Body of pancreas (tissue), 4 donors: ENCODE measurements around the gene PF4V1. TPM values are rescaled to one million over a fixed set of nuclear protein-coding genes. Genes with fewer than 3 reads are reported as not detected.

Source experiments
- ATAC-seq: fragments of 150-250 bp; one replicate; pipeline ENCODE4 v1.9.1; 2016
- DNase-seq, 4 donors: peaks; one replicate each; pipeline ENCODE4 v3.0.0-alpha.2; 2019
- H3K27ac ChIP-seq, 4 donors: fragments of 200-600 bp; sonication (generic); 1 replicate in 3 of 4; 2 replicates in 1 of 4; pipeline versions ENCODE4 v1.5.1 to v1.6.1; 2016 to 2019; ENCODE audit warnings: mild to moderate bottlenecking in 1 of 4, mixed read lengths in 1 of 4, moderate library complexity in 1 of 4
- H3K27me3 ChIP-seq, 2 donors: fragments of 200-600 bp; sonication (generic); one replicate each; pipeline ENCODE4 v1.6.0; 2016; ENCODE audit warnings: mild to moderate bottlenecking in 1 of 2
- H3K36me3 ChIP-seq, 2 donors: fragments of 200-600 bp; sonication (generic); replicated peaks in 1 of 2; 2 replicates each; pipeline ENCODE4 v1.5.1; 2016; ENCODE audit warnings: low read depth in 2 of 2; ENCODE audit not compliant: insufficient read depth in 1 of 2
- H3K4me1 ChIP-seq: fragments of 200-600 bp; sonication (generic); one replicate; pipeline ENCODE4 v1.6.0; 2016
- H3K4me3 ChIP-seq, 2 donors: fragments of 200-600 bp; sonication (generic); 1 replicate in 1 of 2; 2 replicates in 1 of 2; pipeline ENCODE4 v1.5.1; 2016 to 2019
- H3K9me3 ChIP-seq, 3 donors: fragments of 200-600 bp; sonication (generic); 1 replicate in 2 of 3; 2 replicates in 1 of 3; pipeline ENCODE4 v1.5.1; 2016
- CTCF ChIP-seq, 7 experiments: fragments of 450-650 bp in 4 of 7; fragments of 200-600 bp in 3 of 7; sonication (generic) in 3 of 7; IDR thresholded peaks; one replicate each; pipeline ENCODE4 v1.5.1; 2016 to 2019; ENCODE audit warnings: antibody characterized with exemption in 7 of 7
- POLR2A ChIP-seq, 3 donors: fragments of 450-650 bp; IDR thresholded peaks; one replicate each; pipeline ENCODE4 v1.6.1; 2016; ENCODE audit warnings: antibody characterized with exemption in 3 of 3, mild to moderate bottlenecking in 2 of 3
- WGBS, 2 donors: methylation state at CpG; one replicate each; pipeline ENCODE4 v1.1.5; 2017; 5-methylcytosine and 5-hydroxymethylcytosine counted together
- intact Hi-C: fragments of 100-400 bp; cut with DNase I; formaldehyde crosslinking; loops from one replicate; pipeline ENCODE4 v1.15.1; 2023
- total RNA-seq, 2 donors: library from RNA; depleted of rRNA; stranded (reverse); fragments of >200 nt; gene quantifications; one replicate each; pipeline ENCODE4 v1.1.0, GENCODE V29; 2016

The PF4V1 gene, protein sequence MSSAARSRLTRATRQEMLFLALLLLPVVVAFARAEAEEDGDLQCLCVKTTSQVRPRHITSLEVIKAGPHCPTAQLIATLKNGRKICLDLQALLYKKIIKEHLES
- not detected for total RNA-seq

DNA sequence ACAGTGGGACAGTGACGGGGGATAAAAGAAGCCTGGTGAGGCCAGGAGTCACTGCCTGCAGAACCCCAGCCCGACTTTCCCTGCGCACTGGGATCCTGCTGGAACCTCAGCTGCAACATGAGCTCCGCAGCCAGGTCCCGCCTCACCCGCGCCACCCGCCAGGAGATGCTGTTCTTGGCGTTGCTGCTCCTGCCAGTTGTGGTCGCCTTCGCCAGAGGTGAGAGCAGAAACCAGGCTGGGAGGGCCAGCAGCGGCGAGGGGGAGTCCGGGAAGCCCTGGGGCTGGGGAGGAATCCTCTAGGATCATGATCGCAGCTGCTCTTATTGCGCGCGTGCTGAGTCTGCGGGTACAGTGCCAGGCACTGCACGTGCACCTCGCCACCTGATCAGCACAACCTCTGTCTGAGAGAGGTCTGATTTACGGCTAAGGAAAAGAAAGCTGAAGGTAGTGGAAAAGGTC is at the start of gene PF4V1:
PF4V1 (plus strand) TSS at position 51 of the 459 bp plus-strand sequence; CDS start at position 118, 67 bp downstream.
- no peak for TF ChIP-seq POLR2A (IDR thresholded peaks at IDR 0.05)
- TF ChIP-seq CTCF (IDR thresholded peaks at IDR 0.05): peak in 3 of 7 experiments; percentile 22 to 38 (median 35)
- Histone ChIP-seq H3K27ac (no peak within 1 kb of the TSS), H3K27me3 (no peaks in the 10 kb centered on the region), H3K4me1 (peaks cover 15% of the 10 kb centered on the region), H3K36me3 (no peaks in the 10 kb centered on the region), H3K9me3 (no peaks in the 10 kb centered on the region), H3K4me3 (no peak within 1 kb of the TSS)
- intact Hi-C loops: no loop called here
- 4 to 23% methylated on average over 10 to 22 of the region's 22 CpGs for WGBS, 2 donors
- ATAC-seq: peak; percentile 54
- DNase-seq: peak; percentile 32 to 54 (median 38)

DNA sequence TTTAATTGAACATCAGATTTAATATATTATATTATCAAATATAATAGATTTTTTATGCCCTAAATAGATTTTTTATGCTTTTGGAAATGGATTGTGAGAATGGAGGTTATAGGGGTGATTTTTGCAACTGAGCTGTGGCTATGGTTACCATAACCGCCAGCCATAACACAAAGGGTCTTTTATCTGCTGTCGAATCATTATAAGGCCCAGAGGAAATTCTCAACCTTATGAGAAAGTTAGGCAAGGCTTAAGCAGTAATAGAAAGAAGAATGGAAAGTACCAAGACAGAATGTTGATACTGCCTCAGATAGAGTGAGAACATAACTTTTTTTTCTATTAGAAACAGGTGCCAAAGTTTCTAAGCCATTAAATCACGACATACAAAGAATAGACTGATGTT is 42.9 kb upstream of the PF4V1 start:
- H3K27me3 ChIP-seq: no peaks in the 10 kb centered on the region
- DNase-seq (no peak), ATAC-seq (no peak)
- no peaks in the 10 kb centered on the region for H3K4me1 ChIP-seq
- intact Hi-C loops: no loop called here
- TF ChIP-seq CTCF (IDR thresholded peaks at IDR 0.05): no peak
- no peak for TF ChIP-seq POLR2A (IDR thresholded peaks at IDR 0.05)
- no peak overlapping the region for H3K27ac ChIP-seq
- WGBS, 2 donors: 55 to 62% methylated on average over 3 of the region's 3 CpGs
- no peaks in the 10 kb centered on the region for H3K36me3 ChIP-seq
- H3K4me3 ChIP-seq: no peak overlapping the region
- H3K9me3 ChIP-seq: no peaks in the 10 kb centered on the region

- ATAC-seq (no peak), DNase-seq (no peak)
- Histone ChIP-seq H3K27me3 (no peaks in the 10 kb centered on the region), H3K4me1 (no peaks in the 10 kb centered on the region), H3K4me3 (no peak overlapping the region), H3K9me3 (no peaks in the 10 kb centered on the region), H3K36me3 (no peaks in the 10 kb centered on the region), H3K27ac (no peak overlapping the region)
- intact Hi-C loops: no loop called here
- 55 to 75% methylated on average over 1 of the region's 1 CpG for WGBS, 2 donors
- no peak for TF ChIP-seq POLR2A (IDR thresholded peaks at IDR 0.05)
- no peak for TF ChIP-seq CTCF (IDR thresholded peaks at IDR 0.05)
These were observed 41.3 kb upstream of the PF4V1 start for GRCh38 chr4:73811841-73812240.

GRCh38 chr4:73814679-73815078 is 38.4 kb upstream of the PF4V1 start:
- TF ChIP-seq CTCF (IDR thresholded peaks at IDR 0.05): no peak
- TF ChIP-seq POLR2A (IDR thresholded peaks at IDR 0.05): no peak
- no peak overlapping the region for H3K27ac ChIP-seq
- no peaks in the 10 kb centered on the region for H3K4me1 ChIP-seq
- no peaks in the 10 kb centered on the region for H3K36me3 ChIP-seq
- no peaks in the 10 kb centered on the region for H3K27me3 ChIP-seq
- DNase-seq (no peak), ATAC-seq (no peak)
- no peak overlapping the region for H3K4me3 ChIP-seq
- intact Hi-C loops: no loop called here
- WGBS, 2 donors: 81 to 92% methylated on average over 1 of the region's 1 CpG
- no peaks in the 10 kb centered on the region for H3K9me3 ChIP-seq

GRCh38 chr4:73815145-73815544 is 38.0 kb upstream of the PF4V1 start:
- WGBS, 2 donors: 44 to 48% methylated on average over 1 of the region's 1 CpG
- Histone ChIP-seq H3K9me3 (no peaks in the 10 kb centered on the region), H3K27me3 (no peaks in the 10 kb centered on the region), H3K27ac (no peak overlapping the region), H3K4me3 (no peak overlapping the region), H3K36me3 (no peaks in the 10 kb centered on the region), H3K4me1 (no peaks in the 10 kb centered on the region)
- ATAC-seq: no peak
- intact Hi-C loops: no loop called here
- DNase-seq: no peak
- TF ChIP-seq CTCF (IDR thresholded peaks at IDR 0.05): no peak
- no peak for TF ChIP-seq POLR2A (IDR thresholded peaks at IDR 0.05)
